ENCODE results near the gene ARHGEF28. TPM values are rescaled to one million over a fixed set of nuclear protein-coding genes. Genes with fewer than 3 reads are reported as not detected.

The ARHGEF28 gene
- total RNA-seq, 2 experiments from 2014 or later = not detected

- H3K9me3 Mint-ChIP-seq (ENCODE audit: low read depth) = no peaks in the 10 kb centered on the region
- peaks cover 63% of the 10 kb centered on the region for H3K27me3 Mint-ChIP-seq
- CTCF ChIA-PET = interaction anchor here (1.0 kb wide), 1 partner anchor 84 kb away, joined by 3 read pairs; no protein-coding TSS in a partner anchor
- peaks cover 4% of the 10 kb centered on the region for H3K4me1 Mint-ChIP-seq
- H3K4me3 Mint-ChIP-seq = peak overlapping the region; percentile 52
- H3K27ac Mint-ChIP-seq = no peak overlapping the region
- ATAC-seq (no peak), DNase-seq (no peak)
- no peaks in the 10 kb centered on the region for H3K36me3 Mint-ChIP-seq
These were observed 538 bp upstream of the ARHGEF28 start for GRCh38 chr5:73625372-73625943.

- CTCF ChIA-PET = no interaction called here
- no peak overlapping the region for H3K27ac Mint-ChIP-seq
- peaks cover 67% of the 10 kb centered on the region for H3K27me3 Mint-ChIP-seq
- H3K4me3 Mint-ChIP-seq = no peak overlapping the region
- DNase-seq (no peak), ATAC-seq (no peak)
- no peaks in the 10 kb centered on the region for H3K36me3 Mint-ChIP-seq
- peaks cover 4% of the 10 kb centered on the region for H3K4me1 Mint-ChIP-seq
- no peaks in the 10 kb centered on the region for H3K9me3 Mint-ChIP-seq (ENCODE audit: low read depth)
These were observed 868 bp downstream of the ARHGEF28 start for GRCh38 chr5:73626814-73627313.

GRCh38 chr5:73629456-73629855, 3.5 kb downstream of the ARHGEF28 start:
- CTCF ChIA-PET = interaction anchor here (0.6 kb wide), 1 partner anchor 87 kb away, joined by 3 read pairs; no protein-coding TSS in a partner anchor
- Mint-ChIP-seq H3K27me3 (peaks cover 51% of the 10 kb centered on the region), H3K36me3 (no peaks in the 10 kb centered on the region)

GRCh38 chr5:73630765-73631164, 4.8 kb downstream of the ARHGEF28 start:
- peaks cover 53% of the 10 kb centered on the region for H3K27me3 Mint-ChIP-seq
- DNase-seq (no peak), ATAC-seq (no peak)
- H3K36me3 Mint-ChIP-seq = no peaks in the 10 kb centered on the region
- no peaks in the 10 kb centered on the region for H3K9me3 Mint-ChIP-seq (ENCODE audit: low read depth)
- CTCF ChIA-PET = no interaction called here
- peaks cover 2% of the 10 kb centered on the region for H3K4me1 Mint-ChIP-seq
- H3K27ac Mint-ChIP-seq = no peak overlapping the region
- H3K4me3 Mint-ChIP-seq = no peak overlapping the region

More at GRCh38 chr5:73629456-73629855, 3.5 kb downstream of the ARHGEF28 start:
- Mint-ChIP-seq H3K4me1 (peaks cover 4% of the 10 kb centered on the region), H3K9me3 (ENCODE audit: low read depth) (no peaks in the 10 kb centered on the region), H3K27ac (no peak overlapping the region), H3K4me3 (no peak overlapping the region)
- DNase-seq = no peak
- no peak for ATAC-seq

- peaks cover 2% of the 10 kb centered on the region for H3K4me1 Mint-ChIP-seq
- no peaks in the 10 kb centered on the region for H3K9me3 Mint-ChIP-seq (ENCODE audit: low read depth)
- H3K27me3 Mint-ChIP-seq = peaks cover 53% of the 10 kb centered on the region
- no peaks in the 10 kb centered on the region for H3K36me3 Mint-ChIP-seq
- DNase-seq (no peak), ATAC-seq (no peak)
- no peak overlapping the region for H3K27ac Mint-ChIP-seq
- CTCF ChIA-PET = no interaction called here
- H3K4me3 Mint-ChIP-seq = no peak overlapping the region
These were observed 5.5 kb downstream of the ARHGEF28 start for GRCh38 chr5:73631500-73631899.

- peaks cover 48% of the 10 kb centered on the region for H3K27me3 Mint-ChIP-seq
- no peaks in the 10 kb centered on the region for H3K9me3 Mint-ChIP-seq (ENCODE audit: low read depth)
- DNase-seq (no peak), ATAC-seq (no peak)
- H3K4me3 Mint-ChIP-seq = no peak overlapping the region
- no peaks in the 10 kb centered on the region for H3K36me3 Mint-ChIP-seq
- H3K4me1 Mint-ChIP-seq = no peaks in the 10 kb centered on the region
- CTCF ChIA-PET = no interaction called here
- H3K27ac Mint-ChIP-seq = no peak overlapping the region
These were observed 7.1 kb downstream of the ARHGEF28 start for GRCh38 chr5:73633060-73633459.

GRCh38 chr5:73636408-73636807, 10.4 kb downstream of the ARHGEF28 start:
- Mint-ChIP-seq H3K27ac (no peak overlapping the region), H3K9me3 (ENCODE audit: low read depth) (no peaks in the 10 kb centered on the region), H3K27me3 (peaks cover 49% of the 10 kb centered on the region), H3K4me3 (no peak overlapping the region), H3K4me1 (no peaks in the 10 kb centered on the region), H3K36me3 (no peaks in the 10 kb centered on the region)
- ATAC-seq (no peak), DNase-seq (no peak)
- CTCF ChIA-PET = no interaction called here

GRCh38 chr5:73637565-73637964, 11.6 kb downstream of the ARHGEF28 start:
- no peak overlapping the region for H3K4me3 Mint-ChIP-seq
- H3K4me1 Mint-ChIP-seq = no peaks in the 10 kb centered on the region
- no peaks in the 10 kb centered on the region for H3K9me3 Mint-ChIP-seq (ENCODE audit: low read depth)
- no peak for ATAC-seq
- CTCF ChIA-PET = no interaction called here
- H3K27ac Mint-ChIP-seq = no peak overlapping the region
- no peaks in the 10 kb centered on the region for H3K36me3 Mint-ChIP-seq
- H3K27me3 Mint-ChIP-seq = peaks cover 55% of the 10 kb centered on the region
- DNase-seq = no peak

GRCh38 chr5:73638344-73639095, 12.5 kb downstream of the ARHGEF28 start:
- no peak overlapping the region for H3K27ac Mint-ChIP-seq
- H3K36me3 Mint-ChIP-seq = no peaks in the 10 kb centered on the region
- no peaks in the 10 kb centered on the region for H3K4me1 Mint-ChIP-seq
- no peak overlapping the region for H3K4me3 Mint-ChIP-seq
- H3K9me3 Mint-ChIP-seq (ENCODE audit: low read depth) = no peaks in the 10 kb centered on the region
- peaks cover 57% of the 10 kb centered on the region for H3K27me3 Mint-ChIP-seq
- no peak for ATAC-seq
- DNase-seq = no peak
- CTCF ChIA-PET = no interaction called here

- Mint-ChIP-seq H3K36me3 (no peaks in the 10 kb centered on the region), H3K4me3 (no peak overlapping the region), H3K27ac (no peak overlapping the region), H3K4me1 (no peaks in the 10 kb centered on the region), H3K9me3 (ENCODE audit: low read depth) (no peaks in the 10 kb centered on the region), H3K27me3 (peaks cover 56% of the 10 kb centered on the region)
- CTCF ChIA-PET = no interaction called here
- ATAC-seq = no peak
- no peak for DNase-seq
These were observed 14.9 kb downstream of the ARHGEF28 start for GRCh38 chr5:73640861-73641320.

- DNase-seq = no peak
- peaks cover 58% of the 10 kb centered on the region for H3K27me3 Mint-ChIP-seq
- no peak for ATAC-seq
- no peak overlapping the region for H3K27ac Mint-ChIP-seq
- CTCF ChIA-PET = no interaction called here
- no peaks in the 10 kb centered on the region for H3K36me3 Mint-ChIP-seq
- H3K4me3 Mint-ChIP-seq = no peak overlapping the region
- H3K9me3 Mint-ChIP-seq (ENCODE audit: low read depth) = no peaks in the 10 kb centered on the region
- H3K4me1 Mint-ChIP-seq = no peaks in the 10 kb centered on the region
These were observed 15.8 kb downstream of the ARHGEF28 start for GRCh38 chr5:73641811-73642210.

- ATAC-seq (no peak), DNase-seq (no peak)
- no peaks in the 10 kb centered on the region for H3K36me3 Mint-ChIP-seq
- no peak overlapping the region for H3K27ac Mint-ChIP-seq
- H3K4me3 Mint-ChIP-seq = no peak overlapping the region
- no peaks in the 10 kb centered on the region for H3K4me1 Mint-ChIP-seq
- H3K27me3 Mint-ChIP-seq = peaks cover 56% of the 10 kb centered on the region
- H3K9me3 Mint-ChIP-seq (ENCODE audit: low read depth) = no peaks in the 10 kb centered on the region
- CTCF ChIA-PET = interaction anchor here (0.7 kb wide), 1 partner anchor 953 kb away, joined by 3 read pairs; no protein-coding TSS in a partner anchor
These were observed 16.3 kb downstream of the ARHGEF28 start for GRCh38 chr5:73642344-73642743.

GRCh38 chr5:73644385-73644963, 18.5 kb downstream of the ARHGEF28 start:
- DNase-seq (no peak), ATAC-seq (no peak)
- CTCF ChIA-PET = no interaction called here
- H3K4me3 Mint-ChIP-seq = no peak overlapping the region
- H3K27ac Mint-ChIP-seq = no peak overlapping the region
- peaks cover 48% of the 10 kb centered on the region for H3K27me3 Mint-ChIP-seq
- H3K36me3 Mint-ChIP-seq = no peaks in the 10 kb centered on the region
- no peaks in the 10 kb centered on the region for H3K4me1 Mint-ChIP-seq
- no peaks in the 10 kb centered on the region for H3K9me3 Mint-ChIP-seq (ENCODE audit: low read depth)

- no peak for ATAC-seq
- no peak for DNase-seq
- H3K27ac Mint-ChIP-seq = no peak overlapping the region
- no peaks in the 10 kb centered on the region for H3K9me3 Mint-ChIP-seq (ENCODE audit: low read depth)
- H3K4me3 Mint-ChIP-seq = no peak overlapping the region
- no peaks in the 10 kb centered on the region for H3K4me1 Mint-ChIP-seq
- CTCF ChIA-PET = no interaction called here
- no peaks in the 10 kb centered on the region for H3K36me3 Mint-ChIP-seq
- H3K27me3 Mint-ChIP-seq = peaks cover 27% of the 10 kb centered on the region
These were observed 21.7 kb downstream of the ARHGEF28 start for GRCh38 chr5:73647721-73648120.

All from activated CD8-positive, alpha-beta memory T cell treated with anti-CD3 and anti-CD28 coated beads, Interleukin-2, amount 10 ng/mL, durations not matched to agents 7 days and 5 days (primary cell).